ENCODE data around the gene CCDC33. TPM values are rescaled to one million over a fixed set of nuclear protein-coding genes. Genes with fewer than 3 reads are reported as not detected.

Gene CCDC33
- total and polyA plus RNA-seq, 2 experiments from 2014 or later, result 2.6 to 2.8 TPM

DNA sequence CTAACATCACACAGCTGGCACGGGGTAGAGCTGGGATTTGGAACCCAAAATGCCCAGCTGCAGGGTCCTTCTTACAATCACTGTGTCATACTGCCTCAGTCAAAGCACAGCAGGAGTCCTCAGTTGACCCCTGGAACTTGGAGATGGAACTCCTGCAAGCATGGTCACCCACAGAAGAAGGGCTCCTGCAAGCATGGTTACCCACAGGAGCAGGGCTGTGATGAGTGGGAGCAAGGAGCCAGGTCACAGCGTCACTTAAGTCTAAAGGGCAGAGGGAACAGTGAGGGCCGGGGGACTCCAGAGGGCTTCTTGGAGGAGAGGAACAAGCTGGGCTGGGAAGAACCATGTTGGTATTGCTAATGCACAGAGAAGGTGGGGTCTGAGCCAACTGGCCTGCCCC, 24.9 kb downstream of the CCDC33 start:
- DNase-seq (ENCODE audit: low spot score) (no peak), ATAC-seq (no peak)
- Histone ChIP-seq H3K9me2 (ENCODE audit: insufficient read depth) (no peaks in the 10 kb centered on the region), H3K4me3 (no peak overlapping the region), H3F3A (replicated peaks; ENCODE audit: low read depth) (no peaks in the 10 kb centered on the region), H3K27me3 (ENCODE audit: insufficient read depth) (no peaks in the 10 kb centered on the region), H3K4me2 (no peak overlapping the region), H3K27ac (ENCODE audit: low read depth) (no peak overlapping the region), H3K79me2 (replicated peaks; ENCODE audit: insufficient read depth) (no peaks in the 10 kb centered on the region), H3K36me3 (ENCODE audit: insufficient read depth) (no peaks in the 10 kb centered on the region), H2AFZ (no peak overlapping the region), H3K4me1 (ENCODE audit: insufficient read depth) (peaks cover 17% of the 10 kb centered on the region; the same call in 1 of the 2 replicates), H4K20me1 (replicated peaks; ENCODE audit: insufficient read depth) (no peaks in the 10 kb centered on the region)
- Mint-ChIP-seq H3K4me3 (no peak overlapping the region), H3K9me3 (no peaks in the 10 kb centered on the region), H3K27me3 (ENCODE audit: insufficient read depth, low read depth, poor library complexity) (peaks cover 22% of the 10 kb centered on the region), H3K36me3 (ENCODE audit: low read depth) (no peaks in the 10 kb centered on the region), H3K4me1 (peaks cover 41% of the 10 kb centered on the region), H3K27ac (no peak overlapping the region)
- TF ChIP-seq CREB1 (CRISPR knock-in tag; IDR thresholded peaks at IDR 0.05; ENCODE audit: low read depth), result no peak
- no peak for TF ChIP-seq POLR2AphosphoS5 (IDR thresholded peaks at IDR 0.05; ENCODE audit: low read depth)
- no peak for TF ChIP-seq ETS1 (IDR thresholded peaks at IDR 0.05)

DNA sequence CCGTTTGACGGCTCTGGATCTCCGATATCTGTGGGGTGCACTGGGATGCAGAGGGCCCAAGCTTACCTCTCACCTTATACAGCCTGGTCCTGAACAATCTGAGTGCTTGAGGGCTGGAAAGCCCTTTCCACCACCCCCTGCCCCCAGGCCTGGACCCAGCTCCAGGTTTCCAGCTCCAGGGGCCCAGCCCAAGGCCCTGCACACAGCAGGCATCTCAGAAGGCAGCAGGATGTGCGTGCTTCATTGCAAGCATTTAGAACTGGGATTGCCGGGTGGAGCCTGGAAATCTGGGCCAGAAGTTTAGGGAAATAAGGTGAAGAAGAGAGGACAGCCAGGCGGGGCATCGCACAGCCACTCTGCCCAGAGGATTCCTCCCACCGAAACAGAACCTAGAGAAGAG, 25.6 kb downstream of the CCDC33 start:
- no peak overlapping the region for H2AFZ ChIP-seq
- Mint-ChIP-seq H3K27me3 (ENCODE audit: insufficient read depth, low read depth, poor library complexity) (peaks cover 24% of the 10 kb centered on the region), H3K27ac (no peak overlapping the region), H3K9me3 (no peaks in the 10 kb centered on the region), H3K4me3 (no peak overlapping the region), H3K4me1 (peaks cover 41% of the 10 kb centered on the region), H3K36me3 (ENCODE audit: low read depth) (no peaks in the 10 kb centered on the region)
- H3K36me3 ChIP-seq (ENCODE audit: insufficient read depth), result no peaks in the 10 kb centered on the region
- no peak overlapping the region for H3K27ac ChIP-seq (ENCODE audit: low read depth)
- H3K27me3 ChIP-seq (ENCODE audit: insufficient read depth), result no peaks in the 10 kb centered on the region
- TF ChIP-seq JUNB (IDR thresholded peaks at IDR 0.05; ENCODE audit: unreplicated experiment) (no peak), REST (IDR thresholded peaks at IDR 0.05; ENCODE audit: unreplicated experiment) (no peak), CTCF (conservative IDR thresholded peaks at IDR 0.05; ENCODE audit: low read depth in 2 of 2) (no peak), POLR2AphosphoS5 (IDR thresholded peaks at IDR 0.05; ENCODE audit: low read depth) (no peak), STAT1 (IDR thresholded peaks at IDR 0.05; ENCODE audit: unreplicated experiment) (no peak), ZNF462 (CRISPR knock-in tag; IDR thresholded peaks at IDR 0.05) (no peak), ZNF114 (CRISPR knock-in tag; IDR thresholded peaks at IDR 0.05) (no peak)
- no peaks in the 10 kb centered on the region for H3K9me2 ChIP-seq (ENCODE audit: insufficient read depth)
- H3K4me1 ChIP-seq (ENCODE audit: insufficient read depth), result peaks cover 17% of the 10 kb centered on the region; the same call in 1 of the 2 replicates
- no peaks in the 10 kb centered on the region for H3K79me2 ChIP-seq (replicated peaks; ENCODE audit: insufficient read depth)
- H3F3A ChIP-seq (replicated peaks; ENCODE audit: low read depth), result no peaks in the 10 kb centered on the region
- no peak for ATAC-seq
- no peak overlapping the region for H3K4me2 ChIP-seq
- no peaks in the 10 kb centered on the region for H4K20me1 ChIP-seq (replicated peaks; ENCODE audit: insufficient read depth)
- H3K4me3 ChIP-seq, result no peak overlapping the region
- no peak for DNase-seq (ENCODE audit: low spot score)

Data from GM23338 (cell line).